Heart left ventricle (tissue), 16 donors: ENCODE measurements around the gene ZNF200. TPM values are rescaled to one million over a fixed set of nuclear protein-coding genes. Genes with fewer than 3 reads are reported as not detected.
A peak's percentile ranks its signal among the peaks of the same experiment; 100 is the strongest.

Experiments
- ATAC-seq, 4 donors: fragments of 200-7000 bp; cut with Tn5 transposase; one replicate each; pipeline ENCODE4 v1.9.1; 2020 to 2022; ENCODE audit warnings: moderate library complexity in 4 of 4, mild to moderate bottlenecking in 3 of 4, moderate number of reproducible peaks in 1 of 4
- DNase-seq, 5 donors: peaks; one replicate each; pipeline ENCODE4 v3.0.0-alpha.2; 2020
- H3K27ac ChIP-seq, 12 donors: fragments of 200-600 bp; sonication (generic) in 4 of 12; one replicate each; pipeline versions ENCODE4 v1.5.0 to v1.8.0; 2016 to 2022; ENCODE audit warnings: mild to moderate bottlenecking in 2 of 12
- H3K27me3 ChIP-seq, 9 donors: fragments of 200-600 bp; sonication (generic) in 2 of 9; one replicate each; pipeline versions ENCODE4 v1.5.1 to v1.8.0; 2016 to 2022; ENCODE audit warnings: mild to moderate bottlenecking in 3 of 9
- H3K36me3 ChIP-seq, 9 donors: fragments of 200-600 bp; sonication (generic) in 2 of 9; one replicate each; pipeline versions ENCODE4 v1.5.0 to v1.8.0; 2018 to 2022; ENCODE audit warnings: mild to moderate bottlenecking in 2 of 9
- H3K4me1 ChIP-seq, 12 donors: fragments of 200-600 bp; sonication (generic) in 4 of 12; one replicate each; pipeline versions ENCODE4 v1.5.0 to v1.8.0; 2016 to 2022; ENCODE audit warnings: mild to moderate bottlenecking in 3 of 12
- H3K4me3 ChIP-seq, 12 donors: fragments of 200-600 bp; sonication (generic) in 4 of 12; one replicate each; pipeline versions ENCODE4 v1.5.0 to v1.8.0; 2017 to 2022; ENCODE audit warnings: mild to moderate bottlenecking in 9 of 12, moderate library complexity in 4 of 12
- H3K9me3 ChIP-seq, 12 donors: fragments of 200-600 bp; sonication (generic) in 4 of 12; one replicate each; pipeline versions ENCODE4 v1.5.0 to v1.8.0; 2016 to 2022; ENCODE audit warnings: mild to moderate bottlenecking in 1 of 12
- POLR2A ChIP-seq, 2 donors: fragments of 450-650 bp; IDR thresholded peaks; one replicate each; pipeline ENCODE4 v1.6.1; 2017; ENCODE audit warnings: antibody characterized with exemption in 2 of 2, mild to moderate bottlenecking in 2 of 2, moderate library complexity in 2 of 2
- WGBS, 4 donors: extraction: QIAGEN DNeasy Blood & Tissue Kit in 2 of 4; methylation state at CpG; one replicate each; pipeline versions ENCODE4 v1.1.5 to v1.1.7; 2013 to 2018; 5-methylcytosine and 5-hydroxymethylcytosine counted together
- intact Hi-C, 10 donors: fragments of 100-400 bp; cut with DNase I; formaldehyde crosslinking; loops; one replicate each; pipeline versions ENCODE4 v1.11.1 to v1.14.2; 2022
- polyA plus RNA-seq, 2 donors: library from polyadenylated mRNA; stranded (reverse); fragments of 200-250 nt; gene quantifications; one replicate each; pipeline ENCODE4 v1.2.3, GENCODE V29; 2013
- total RNA-seq, 9 donors: library from RNA; depleted of rRNA in 2 of 9; stranded (reverse); fragments of >200 nt in 2 of 9; fragmentation: NEBNext Ultra II Directional in 3 of 9; extraction: Animal tissue kit (Norgen Biotek cat#: 25700) in 3 of 9; gene quantifications; one replicate each; pipeline versions ENCODE4 v1.1.0 to v1.2.4, GENCODE V29; 2016 to 2023
- TF ChIP-seq, protein P1 (sequence below), 12 donors: fragments of 200-600 bp; sonication (generic) in 4 of 12; IDR thresholded peaks; one replicate each; pipeline versions ENCODE4 v1.5.0 to v1.8.0; 2018 to 2022; ENCODE audit warnings: antibody characterized with exemption in 12 of 12, mild to moderate bottlenecking in 5 of 12
- donor health status: ischemic (EF 13 %, LVEDD 7.1; RV severe dilation, severe dysfunction).
- donor health status: healthy with polysubstance abuse.
- donor health status: DM: no; HTN: yes; CAD: no.
- donor health status: DM: no; HTN: no; CAD: no.
- donor health status: ischemic (EF 25% LVEDD 6.9; RV normal size, moderate dysfunction).
- donor health status: ischemic (EF 25% LVEDD 5.7; RV mildly dilated, moderate dysfunction).
- donor health status: healthy.
- donor health status: DM: yes; HTN: yes; CAD: no.
- donor health status: ischemic (EF 35%, LVEDD 5.7; RV mildly dilated, moderate dysfunction).
- donor health status: nonischemic (EF 11% LVEDD 7.7; RV severe dilation, severe dysfunction).
- donor health status: DM: yes; HTN: yes; CAD: no.
- donor health status: PGD.
- donor health status: ischemic (EF 29% LVEDD 5.4; RV normal size, mild dysfunction).
- donor health status: nonischemic (EF 23%, LVEDD 6.1; RV moderate dilation, normal function).

The ZNF200 gene
- total and polyA plus RNA-seq, 11 donors = 2.7 to 8.7 (median 5.5) TPM

GRCh38 chr16:3241761-3242160 lies 6.8 kb upstream of the ZNF200 start:
- Histone ChIP-seq H3K27ac (no peak overlapping the region), H3K9me3 (peaks cover 0 to under 1% (median 0%) of the 10 kb centered on the region in 12 donors), H3K27me3 (peaks cover 0 to 13% (median 0%) of the 10 kb centered on the region in 9 donors), H3K36me3 (no peaks in the 10 kb centered on the region), H3K4me1 (no peaks in the 10 kb centered on the region), H3K4me3 (no peak overlapping the region)
- ATAC-seq = no peak
- intact Hi-C loops = no loop called here
- TF ChIP-seq, protein P1, sequence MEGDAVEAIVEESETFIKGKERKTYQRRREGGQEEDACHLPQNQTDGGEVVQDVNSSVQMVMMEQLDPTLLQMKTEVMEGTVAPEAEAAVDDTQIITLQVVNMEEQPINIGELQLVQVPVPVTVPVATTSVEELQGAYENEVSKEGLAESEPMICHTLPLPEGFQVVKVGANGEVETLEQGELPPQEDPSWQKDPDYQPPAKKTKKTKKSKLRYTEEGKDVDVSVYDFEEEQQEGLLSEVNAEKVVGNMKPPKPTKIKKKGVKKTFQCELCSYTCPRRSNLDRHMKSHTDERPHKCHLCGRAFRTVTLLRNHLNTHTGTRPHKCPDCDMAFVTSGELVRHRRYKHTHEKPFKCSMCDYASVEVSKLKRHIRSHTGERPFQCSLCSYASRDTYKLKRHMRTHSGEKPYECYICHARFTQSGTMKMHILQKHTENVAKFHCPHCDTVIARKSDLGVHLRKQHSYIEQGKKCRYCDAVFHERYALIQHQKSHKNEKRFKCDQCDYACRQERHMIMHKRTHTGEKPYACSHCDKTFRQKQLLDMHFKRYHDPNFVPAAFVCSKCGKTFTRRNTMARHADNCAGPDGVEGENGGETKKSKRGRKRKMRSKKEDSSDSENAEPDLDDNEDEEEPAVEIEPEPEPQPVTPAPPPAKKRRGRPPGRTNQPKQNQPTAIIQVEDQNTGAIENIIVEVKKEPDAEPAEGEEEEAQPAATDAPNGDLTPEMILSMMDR (IDR thresholded peaks at IDR 0.05) = no peak
- TF ChIP-seq POLR2A (IDR thresholded peaks at IDR 0.05) = no peak
- WGBS, 4 donors = 63 to 73% (median 66%) methylated on average over 5 of the region's 5 CpGs
- DNase-seq = no peak

- Histone ChIP-seq H3K4me3 (no peak overlapping the region), H3K27ac (no peak overlapping the region), H3K9me3 (peaks cover 0 to 25% (median under 1%) of the 10 kb centered on the region in 12 donors), H3K27me3 (no peaks in the 10 kb centered on the region), H3K4me1 (peaks cover 0 to 18% (median 13%) of the 10 kb centered on the region in 12 donors), H3K36me3 (peaks cover 4 to 24% (median 20%) of the 10 kb centered on the region in 9 donors)
- 78 to 85% (median 83%) methylated on average over 19 to 29 of the region's 29 CpGs for WGBS, 4 donors
- TF ChIP-seq POLR2A (IDR thresholded peaks at IDR 0.05) = no peak
- TF ChIP-seq, protein P1 (IDR thresholded peaks at IDR 0.05) = no peak
- intact Hi-C loops = loop anchor here in 3 of 10 donors (1.0 to 10.0 kb wide), 4 partner anchors 27 to 49 kb away; partner anchors contain the start of gene ZNF263 (in 2 of the 3)
- DNase-seq (peak; percentile 23 to 78 (median 45)), ATAC-seq (no peak)
Measured at GRCh38 chr16:3235856-3236669, 1.1 kb upstream of the ZNF200 start.

GRCh38 chr16:3234543-3234856 lies 458 bp downstream of the ZNF200 start:
- intact Hi-C loops = loop anchor here in 2 of 10 donors (2.0 to 10.0 kb wide), 2 partner anchors 28 to 50 kb away; partner anchors contain the start of gene ZNF263 (in 1 of the 2)
- Histone ChIP-seq H3K4me3 (peak overlapping the region; percentile 79 to 99 (median 90)), H3K27ac (peak overlapping the region; percentile 88 to 100 (median 98)), H3K4me1 (peaks cover 0 to 18% (median 13%) of the 10 kb centered on the region in 12 donors), H3K9me3 (peaks cover 0 to 41% (median 13%) of the 10 kb centered on the region in 12 donors), H3K36me3 (peaks cover 8 to 40% (median 36%) of the 10 kb centered on the region in 9 donors), H3K27me3 (no peaks in the 10 kb centered on the region)
- ATAC-seq (no peak), DNase-seq (no peak)
- TF ChIP-seq, protein P1 (IDR thresholded peaks at IDR 0.05) = no peak
- no peak for TF ChIP-seq POLR2A (IDR thresholded peaks at IDR 0.05)
- WGBS, 4 donors = 0 to 2% (median 1%) methylated on average over 17 to 18 of the region's 18 CpGs

DNA sequence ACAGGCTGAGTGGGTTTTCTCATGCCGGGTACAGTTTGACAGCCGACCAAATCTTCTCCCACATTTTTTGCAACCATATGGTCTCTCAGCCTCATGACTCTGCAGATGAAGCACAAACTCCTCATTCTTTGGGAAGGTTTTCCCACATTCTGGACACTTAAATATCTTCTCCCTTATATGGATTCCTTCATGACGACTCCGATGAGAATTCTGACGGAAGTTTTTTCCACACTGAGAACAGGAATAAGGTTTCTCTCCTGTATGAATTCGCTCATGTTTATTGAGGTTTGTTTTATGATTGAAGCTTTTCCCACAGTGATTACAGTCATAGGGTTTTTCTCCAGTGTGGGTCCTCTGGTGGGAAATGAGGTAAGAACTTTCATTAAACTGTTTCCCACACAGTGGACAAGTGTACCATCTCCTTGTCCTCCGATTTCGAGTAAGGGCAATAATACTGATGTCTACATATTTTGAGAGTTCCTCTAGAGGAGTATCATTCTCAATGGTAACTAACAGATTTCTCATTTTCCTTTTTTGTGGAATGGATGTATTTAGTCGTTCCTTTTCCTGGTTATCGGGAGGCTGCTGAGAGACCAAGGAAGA lies 10.9 kb downstream of the ZNF200 start:
- no peaks in the 10 kb centered on the region for H3K4me1 ChIP-seq
- no peak overlapping the region for H3K4me3 ChIP-seq
- ATAC-seq (no peak), DNase-seq (no peak)
- H3K36me3 ChIP-seq = peaks cover 20 to 77% (median 59%) of the 10 kb centered on the region in 9 donors
- H3K27me3 ChIP-seq = no peaks in the 10 kb centered on the region
- TF ChIP-seq, protein P1 (IDR thresholded peaks at IDR 0.05) = no peak
- TF ChIP-seq POLR2A (IDR thresholded peaks at IDR 0.05) = no peak
- H3K27ac ChIP-seq = no peak overlapping the region
- intact Hi-C loops = loop anchor here in 1 of 10 donors (10.0 kb wide), 1 partner anchor 91 kb away; no protein-coding TSS in a partner anchor
- WGBS, 4 donors = 98 to 99% (median 98%) methylated on average over 10 of the region's 10 CpGs
- peaks cover 0 to 100% (median 84%) of the 10 kb centered on the region in 12 donors for H3K9me3 ChIP-seq
